ENCODE results near the gene PCDHGA6.
"Not testable (repeated sequence)": the region's sequence is repeated elsewhere in the genome, so short reads cannot be mapped to it uniquely, and the experiment has no call there.

The PCDHGA6 gene

GRCh38 chr5:141360685-141361084 lies 13.0 kb upstream of the PCDHGA6 start:
- no peak for DNase-seq

- no peak for DNase-seq
Observed at GRCh38 chr5:141362719-141363118, 11.0 kb upstream of the PCDHGA6 start.

- no peak for DNase-seq
Observed at GRCh38 chr5:141363952-141364660, 9.6 kb upstream of the PCDHGA6 start, which contains the start of gene PCDHGA5. Gene PCDHGA5, plus strand, starts transcription at chr5:141364162. Its CDS starts 169 bp downstream, at chr5:141364331.

- no peak for DNase-seq
Observed at GRCh38 chr5:141366016-141366896, 7.4 kb upstream of the PCDHGA6 start.

GRCh38 chr5:141369994-141370848 lies 3.5 kb upstream of the PCDHGA6 start, which contains the start of gene PCDHGB3:
Gene PCDHGB3, plus strand, starts transcription at chr5:141370242. Its CDS starts 153 bp downstream, at chr5:141370395.
- no peak for DNase-seq

GRCh38 chr5:141371572-141372475 lies 1.9 kb upstream of the PCDHGA6 start:
- DNase-seq = no peak

GRCh38 chr5:141374627-141375026 lies 936 bp downstream of the PCDHGA6 start:
- DNase-seq = no peak

GRCh38 chr5:141375444-141376155 lies 1.9 kb downstream of the PCDHGA6 start:
- DNase-seq = not testable (repeated sequence)

- no peak for DNase-seq
Observed at GRCh38 chr5:141382469-141383294, 9.0 kb downstream of the PCDHGA6 start, which contains the start of gene PCDHGA7. Gene PCDHGA7, plus strand, starts transcription at chr5:141382742. Its CDS starts 158 bp downstream, at chr5:141382900.

GRCh38 chr5:141383345-141383744 lies 9.7 kb downstream of the PCDHGA6 start:
- no peak for DNase-seq

- DNase-seq = no peak
Observed at GRCh38 chr5:141384471-141385267, 11.0 kb downstream of the PCDHGA6 start.

GRCh38 chr5:141387557-141388311 lies 14.0 kb downstream of the PCDHGA6 start, which contains the start of gene PCDHGB4:
Gene PCDHGB4, plus strand, starts transcription at chr5:141387698. Its CDS starts 187 bp downstream, at chr5:141387885.
- DNase-seq = not testable (repeated sequence)

GRCh38 chr5:141388661-141389060 lies 15.0 kb downstream of the PCDHGA6 start:
- no peak for DNase-seq

- DNase-seq = no peak
Observed at GRCh38 chr5:141389153-141390042, 15.7 kb downstream of the PCDHGA6 start.

GRCh38 chr5:141392429-141393198 lies 18.9 kb downstream of the PCDHGA6 start, which contains the start of gene PCDHGA8:
Gene PCDHGA8, plus strand, starts transcription at chr5:141392633. Its CDS starts 181 bp downstream, at chr5:141392814.
- no peak for DNase-seq

GRCh38 chr5:141393267-141393666 lies 19.6 kb downstream of the PCDHGA6 start:
- DNase-seq = no peak

Measured in NCI-H187 (cell line).